Caco-2 (cell line): ENCODE data around the gene IMMP2L. TPM values are rescaled to one million over a fixed set of nuclear protein-coding genes. Genes with fewer than 3 reads are reported as not detected.
A peak's percentile ranks its signal among the peaks of the same experiment; 100 is the strongest.

Experiments
- BruUV-seq: library from RNA; stranded (reverse); fragments of 400-500 nt; replicated peaks from 2 replicates; lab custom pipeline; 2021; lab: Mats Ljungman, UMichigan
- CTCF ChIA-PET: fragments of 300-600 bp; sonication (Branson Sonifier 250); formaldehyde crosslinking; loops from one replicate; lab custom pipeline; 2022; ENCODE audit warnings: antibody characterized with exemption; lab: Charles Lee
- POLR2A ChIA-PET: fragments of 300-600 bp; sonication (Branson Sonifier 250); formaldehyde crosslinking; loops from one replicate; lab custom pipeline; 2022; ENCODE audit warnings: antibody characterized with exemption; lab: Charles Lee
- DNase-seq, 2 experiments: peaks; one replicate each; pipeline versions ENCODE4 v3.0.0 to v3.0.0-alpha.2; 2020 to 2022
- H3K27me3 ChIP-seq: replicated peaks from 2 replicates; pipeline ENCODE4 v1.6.0; 2011; ENCODE audit warnings: low read length; ENCODE audit not compliant: control insufficient read depth, insufficient read depth
- H3K36me3 ChIP-seq: 2 replicates; pipeline ENCODE4 v1.5.1; 2011; ENCODE audit warnings: low read length; ENCODE audit not compliant: control insufficient read depth, insufficient read depth
- H3K4me1 ChIP-seq: fragments of 250-450 bp; sonication (Bioruptor Pico); 2 replicates; pipeline ENCODE4 v1.5.1; 2020; ENCODE audit warnings: mild to moderate bottlenecking
- H3K4me3 ChIP-seq: 2 replicates; pipeline ENCODE4 v1.5.1; 2011; ENCODE audit warnings: low read depth, mild to moderate bottlenecking, control low read depth, low read length
- H3K9me3 ChIP-seq: fragments of 250-450 bp; sonication (Bioruptor Pico); 2 replicates; pipeline ENCODE4 v1.5.1; 2020; ENCODE audit warnings: mild to moderate bottlenecking, moderate library complexity
- H3K27ac Mint-ChIP-seq: one replicate; pipeline ENCODE4 v1.8.0; 2022; ENCODE audit warnings: mixed read lengths; ENCODE audit not compliant: unreplicated experiment
- H3K27me3 Mint-ChIP-seq: one replicate; pipeline ENCODE4 v1.8.0; 2022; ENCODE audit warnings: mixed read lengths; ENCODE audit not compliant: insufficient read depth, unreplicated experiment
- H3K36me3 Mint-ChIP-seq: one replicate; pipeline ENCODE4 v1.8.0; 2022; ENCODE audit warnings: mild to moderate bottlenecking, mixed read lengths; ENCODE audit not compliant: insufficient read depth, unreplicated experiment
- H3K4me1 Mint-ChIP-seq: one replicate; pipeline ENCODE4 v1.8.0; 2022; ENCODE audit warnings: low read depth, mixed read lengths; ENCODE audit not compliant: unreplicated experiment
- H3K4me3 Mint-ChIP-seq: one replicate; pipeline ENCODE4 v1.8.0; 2022; ENCODE audit warnings: mild to moderate bottlenecking, moderate library complexity, mixed read lengths; ENCODE audit not compliant: unreplicated experiment
- H3K9me3 Mint-ChIP-seq: one replicate; pipeline ENCODE4 v1.8.0; 2022; ENCODE audit warnings: mixed read lengths; ENCODE audit not compliant: unreplicated experiment
- CTCF ChIP-seq, 2 experiments: fragments of 200-600 bp in 1 of 2; IDR thresholded peaks; 1 replicate in 1 of 2; 2 replicates in 1 of 2; pipeline versions ENCODE4 v1.5.1 to v1.8.0; 2011 to 2022; ENCODE audit warnings: antibody characterized with exemption in 1 of 2, control low read depth in 1 of 2, inconsistent platforms in 1 of 2, low read depth in 1 of 2, low read length in 1 of 2, mild to moderate bottlenecking in 1 of 2, moderate library complexity in 1 of 2; ENCODE audit not compliant: insufficient read depth in 1 of 2, severe bottlenecking in 1 of 2, unreplicated experiment in 1 of 2
- intact Hi-C: fragments of 100-400 bp; cut with micrococcal nuclease; formaldehyde crosslinking; loops from one replicate; pipeline ENCODE4 v1.10.0; 2022; ENCODE audit not compliant: unreplicated experiment
- total RNA-seq: library from RNA; stranded (reverse); gene quantifications from 2 replicates; pipeline ENCODE4 v1.2.3, GENCODE V29; 2022

IMMP2L gene
- total RNA-seq, 1 experiment from 2014 or later, result 9.5 TPM

DNA sequence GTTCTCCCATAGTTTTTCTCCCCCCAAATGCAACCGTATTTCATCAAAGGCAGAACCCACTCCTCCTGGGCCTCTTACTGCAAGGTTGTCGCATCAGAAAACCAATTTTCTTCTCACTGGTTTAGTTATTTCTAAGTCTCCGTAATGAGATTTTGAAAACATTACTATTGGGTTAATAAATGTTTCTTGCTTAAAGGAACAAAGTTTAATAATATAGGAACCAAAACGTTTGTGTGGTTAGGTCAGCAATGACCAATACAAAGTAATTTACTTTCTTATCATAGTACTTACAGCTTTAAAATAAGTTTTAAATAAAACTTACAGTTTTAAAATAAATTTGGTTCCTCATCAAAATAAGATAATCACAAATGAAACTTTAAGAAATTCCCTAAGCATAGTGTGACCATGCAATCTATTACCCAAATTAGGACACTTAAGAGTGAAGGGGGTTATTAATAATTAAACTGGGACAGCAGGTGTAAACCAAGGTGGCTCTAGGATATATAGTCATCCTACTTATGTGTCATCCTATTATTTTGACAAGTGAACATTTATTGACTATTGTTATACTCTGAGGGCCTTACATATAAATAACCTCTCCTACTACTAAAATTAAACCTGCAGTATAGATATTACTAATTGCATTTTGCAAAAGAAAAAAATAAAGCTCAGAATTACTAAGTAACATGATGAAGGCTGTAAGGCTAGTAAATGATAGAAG is 886.7 kb downstream of the IMMP2L start:
- peaks cover 29% of the 10 kb centered on the region for H3K4me1 ChIP-seq
- Mint-ChIP-seq H3K4me3 (no peak overlapping the region), H3K4me1 (peaks cover 14% of the 10 kb centered on the region), H3K9me3 (peaks cover 35% of the 10 kb centered on the region), H3K27me3 (no peaks in the 10 kb centered on the region), H3K27ac (peak overlapping the region; percentile 96), H3K36me3 (peaks cover 6% of the 10 kb centered on the region)
- DNase-seq, result no peak
- ChIA-PET POLR2A (no interaction called here), CTCF (no interaction called here)
- no peak overlapping the region for H3K4me3 ChIP-seq
- no peaks in the 10 kb centered on the region; the same call in 1 of the 2 replicates for H3K36me3 ChIP-seq
- intact Hi-C loops, result loop anchor here (1.0 to 10.0 kb wide), 3 partner anchors 82 to 1941 kb away; no protein-coding TSS in a partner anchor
- no peaks in the 10 kb centered on the region for H3K27me3 ChIP-seq
- peaks cover 38% of the 10 kb centered on the region for H3K9me3 ChIP-seq
- BruUV-seq, result no TSS peak
- TF ChIP-seq CTCF (IDR thresholded peaks at IDR 0.05; ENCODE audit: insufficient read depth in 1 of 2, low read depth in 1 of 2, low read length in 1 of 2, severe bottlenecking in 1 of 2, unreplicated experiment in 1 of 2), result no peak

- Histone ChIP-seq H3K9me3 (peaks cover 30% of the 10 kb centered on the region), H3K4me3 (no peak overlapping the region), H3K4me1 (peaks cover 20% of the 10 kb centered on the region), H3K36me3 (no peaks in the 10 kb centered on the region), H3K27me3 (no peaks in the 10 kb centered on the region)
- Mint-ChIP-seq H3K4me1 (peaks cover 14% of the 10 kb centered on the region), H3K27ac (no peak overlapping the region), H3K27me3 (no peaks in the 10 kb centered on the region), H3K36me3 (peaks cover 6% of the 10 kb centered on the region), H3K4me3 (no peak overlapping the region), H3K9me3 (peaks cover 35% of the 10 kb centered on the region)
- no peak for TF ChIP-seq CTCF (IDR thresholded peaks at IDR 0.05; ENCODE audit: insufficient read depth in 1 of 2, low read depth in 1 of 2, low read length in 1 of 2, severe bottlenecking in 1 of 2, unreplicated experiment in 1 of 2)
- BruUV-seq, result no TSS peak
- intact Hi-C loops, result loop anchor here (10.0 kb wide), 1 partner anchor 1938 kb away; no protein-coding TSS in a partner anchor
- ChIA-PET POLR2A (no interaction called here), CTCF (no interaction called here)
- no peak for DNase-seq
Observed at GRCh38 chr7:110673148-110673547, 889.1 kb downstream of the IMMP2L start.

DNA sequence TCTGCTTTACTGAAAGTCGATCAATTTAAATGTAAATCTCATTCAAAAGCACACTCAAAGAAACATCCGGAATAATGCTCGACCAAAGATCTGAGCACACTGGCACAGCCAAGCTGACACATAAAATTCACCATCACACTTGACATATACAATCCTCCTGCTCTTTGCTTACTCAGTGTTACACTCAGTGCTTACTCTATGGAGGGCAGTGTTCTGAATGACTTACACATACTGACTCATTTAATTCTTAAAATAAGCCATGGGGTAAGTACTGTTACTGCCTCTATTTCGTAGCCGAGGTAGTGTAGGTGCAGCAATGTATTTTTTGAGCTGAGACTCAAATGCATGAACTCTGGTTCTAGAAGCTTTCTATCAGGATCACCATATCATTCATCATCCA is 892.9 kb downstream of the IMMP2L start:
- Mint-ChIP-seq H3K27ac (no peak overlapping the region), H3K4me1 (no peaks in the 10 kb centered on the region), H3K4me3 (no peak overlapping the region), H3K9me3 (peaks cover 26% of the 10 kb centered on the region), H3K27me3 (no peaks in the 10 kb centered on the region), H3K36me3 (no peaks in the 10 kb centered on the region)
- ChIA-PET POLR2A (no interaction called here), CTCF (no interaction called here)
- no peak overlapping the region for H3K4me3 ChIP-seq
- H3K9me3 ChIP-seq, result peaks cover 9% of the 10 kb centered on the region
- intact Hi-C loops, result no loop called here
- DNase-seq, result no peak
- BruUV-seq, result no TSS peak
- TF ChIP-seq CTCF (IDR thresholded peaks at IDR 0.05; ENCODE audit: insufficient read depth in 1 of 2, low read depth in 1 of 2, low read length in 1 of 2, severe bottlenecking in 1 of 2, unreplicated experiment in 1 of 2), result no peak
- H3K27me3 ChIP-seq, result no peaks in the 10 kb centered on the region
- no peaks in the 10 kb centered on the region for H3K36me3 ChIP-seq
- H3K4me1 ChIP-seq, result no peaks in the 10 kb centered on the region
